Measurements from ENCODE around the gene EEF2K.
A peak's percentile ranks its signal among the peaks of the same experiment; 100 is the strongest.

The EEF2K gene

DNA sequence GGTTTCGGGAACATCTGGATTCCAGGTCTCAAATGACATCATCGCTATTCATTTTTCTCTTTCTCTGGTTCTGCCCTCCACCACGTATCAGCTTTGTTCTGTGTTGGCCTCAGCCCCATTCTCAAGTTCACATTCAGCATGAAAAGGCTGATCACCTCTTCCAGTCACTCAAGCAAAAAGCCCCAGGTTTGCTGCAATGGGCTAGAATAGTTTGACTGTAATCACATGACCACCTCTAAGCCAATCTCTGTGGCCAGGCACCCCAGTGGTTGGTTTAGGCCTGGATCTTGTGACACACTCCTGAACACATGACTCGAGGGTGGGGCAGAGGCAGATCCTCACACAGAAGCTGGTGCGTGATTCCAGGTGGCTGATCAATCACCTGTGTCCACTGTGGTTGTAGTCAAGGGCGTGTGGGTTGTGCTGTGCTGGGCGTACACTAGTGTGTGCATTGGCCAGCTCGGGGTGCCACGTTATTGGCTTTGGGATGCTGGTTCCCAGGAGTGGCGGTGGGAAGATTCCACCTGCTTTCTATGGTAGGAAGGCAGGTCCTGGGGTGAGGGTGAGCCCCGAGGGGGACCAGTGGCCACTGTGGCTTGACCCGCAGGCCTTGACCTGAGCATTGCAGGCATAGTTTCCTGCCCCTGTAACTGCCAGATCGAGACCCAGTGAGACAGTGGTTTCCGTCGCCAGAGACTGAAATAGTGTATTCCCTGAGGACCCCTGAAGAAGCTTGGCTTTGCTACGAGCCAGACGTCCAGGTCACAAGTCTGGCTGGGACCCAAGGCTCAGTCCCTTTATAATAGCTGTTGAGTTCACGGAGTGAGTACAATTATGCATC is 12.0 kb downstream of the EEF2K start:
- Mint-ChIP-seq H3K27ac (no peak overlapping the region), H3K27me3 (ENCODE audit: low read depth, poor library complexity) (no peaks in the 10 kb centered on the region), H3K4me1 (peaks cover 4% of the 10 kb centered on the region), H3K4me3 (no peak overlapping the region), H3K36me3 (ENCODE audit: low read depth) (peaks cover 43% of the 10 kb centered on the region), H3K9me3 (peaks cover 8% of the 10 kb centered on the region)
- DNase-seq: no peak
- no peak for TF ChIP-seq CTCF (IDR thresholded peaks at IDR 0.05)

DNA sequence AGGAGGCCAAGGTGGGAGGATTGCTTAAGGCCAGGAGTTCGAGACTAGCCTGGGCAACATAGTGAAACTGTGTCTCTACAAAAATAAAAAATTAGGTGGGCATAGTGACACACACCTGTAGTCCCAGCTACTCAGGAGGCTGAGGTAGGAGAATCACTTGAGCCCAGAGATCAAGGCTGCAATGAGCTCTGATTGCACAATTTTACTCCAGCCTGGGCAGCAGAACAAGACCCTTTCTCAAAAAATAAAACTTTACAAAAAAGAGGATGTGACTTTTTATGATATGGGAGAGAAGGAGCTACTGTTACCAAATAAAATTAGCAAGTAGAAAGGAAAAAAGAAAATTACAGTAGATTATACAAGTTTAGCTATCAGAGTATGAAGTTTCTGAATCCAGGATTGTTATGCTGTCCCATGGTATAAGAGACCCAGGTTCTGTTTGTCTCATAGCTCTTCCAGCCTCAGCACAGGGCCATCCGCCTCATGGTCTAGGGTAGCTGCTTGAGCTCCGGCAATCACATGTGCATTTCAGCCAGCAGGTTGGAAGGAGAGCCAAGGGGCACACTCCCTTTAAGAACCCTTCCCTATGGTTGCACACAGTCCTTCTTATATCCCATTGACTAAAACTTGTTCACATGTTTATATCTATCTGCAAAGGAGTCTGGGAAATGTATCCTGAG is 13.5 kb downstream of the EEF2K start:
- H3K4me1 Mint-ChIP-seq: no peaks in the 10 kb centered on the region
- DNase-seq: no peak
- peaks cover 40% of the 10 kb centered on the region for H3K36me3 Mint-ChIP-seq (ENCODE audit: low read depth)
- H3K27me3 Mint-ChIP-seq (ENCODE audit: low read depth, poor library complexity): no peaks in the 10 kb centered on the region
- peak overlapping the region; percentile 22 for H3K27ac Mint-ChIP-seq
- no peak overlapping the region for H3K4me3 Mint-ChIP-seq
- TF ChIP-seq CTCF (IDR thresholded peaks at IDR 0.05): no peak
- H3K9me3 Mint-ChIP-seq: peaks cover 6% of the 10 kb centered on the region

- DNase-seq: no peak
- H3K9me3 Mint-ChIP-seq: peaks cover 7% of the 10 kb centered on the region
- peaks cover 4% of the 10 kb centered on the region for H3K4me1 Mint-ChIP-seq
- H3K27me3 Mint-ChIP-seq (ENCODE audit: low read depth, poor library complexity): no peaks in the 10 kb centered on the region
- no peak overlapping the region for H3K4me3 Mint-ChIP-seq
- H3K27ac Mint-ChIP-seq: peak overlapping the region; percentile 22
- peaks cover 40% of the 10 kb centered on the region for H3K36me3 Mint-ChIP-seq (ENCODE audit: low read depth)
- no peak for TF ChIP-seq CTCF (IDR thresholded peaks at IDR 0.05)
Measured at GRCh38 chr16:22220069-22220440, 14.0 kb downstream of the EEF2K start.

GRCh38 chr16:22220714-22221113 is 14.6 kb downstream of the EEF2K start:
- Mint-ChIP-seq H3K4me3 (no peak overlapping the region), H3K27ac (no peak overlapping the region), H3K4me1 (peaks cover 5% of the 10 kb centered on the region), H3K27me3 (ENCODE audit: low read depth, poor library complexity) (no peaks in the 10 kb centered on the region), H3K36me3 (ENCODE audit: low read depth) (peaks cover 37% of the 10 kb centered on the region), H3K9me3 (peaks cover 7% of the 10 kb centered on the region)
- DNase-seq: no peak
- TF ChIP-seq CTCF (IDR thresholded peaks at IDR 0.05): no peak

DNA sequence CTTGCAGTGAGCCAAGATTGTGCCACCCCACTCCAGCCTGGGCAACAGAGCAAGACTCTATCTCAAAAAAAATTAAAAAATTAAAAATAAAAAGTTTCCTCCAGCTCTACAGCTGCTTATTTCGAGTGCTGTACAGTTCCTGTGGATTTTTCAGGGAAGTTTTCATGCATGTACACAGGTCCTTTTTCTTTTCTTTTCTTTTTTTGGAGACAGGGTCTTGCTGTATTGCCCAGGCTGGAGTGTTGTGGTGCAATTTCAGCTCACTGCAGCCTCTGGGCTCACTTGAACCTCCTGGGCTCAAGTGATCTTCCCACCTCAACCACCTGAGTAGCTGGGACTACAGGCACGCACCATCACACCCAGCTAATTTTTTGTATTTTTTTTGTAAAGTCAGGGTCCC is 15.9 kb downstream of the EEF2K start:
- H3K4me3 Mint-ChIP-seq: no peak overlapping the region
- no peaks in the 10 kb centered on the region for H3K27me3 Mint-ChIP-seq (ENCODE audit: low read depth, poor library complexity)
- peaks cover 5% of the 10 kb centered on the region for H3K4me1 Mint-ChIP-seq
- H3K36me3 Mint-ChIP-seq (ENCODE audit: low read depth): peaks cover 37% of the 10 kb centered on the region
- DNase-seq: no peak
- H3K9me3 Mint-ChIP-seq: peaks cover 7% of the 10 kb centered on the region
- TF ChIP-seq CTCF (IDR thresholded peaks at IDR 0.05): no peak
- H3K27ac Mint-ChIP-seq: no peak overlapping the region
